Measurements from ENCODE around the gene TRAPPC4.
"Not testable (repeated sequence)": the region's sequence is repeated elsewhere in the genome, so short reads cannot be mapped to it uniquely, and the experiment has no call there.

TRAPPC4 gene

GRCh38 chr11:119057000-119057769 is 38.6 kb downstream of the TRAPPC4 start, which contains the start of gene HYOU1:
HYOU1 (minus strand) TSS chr11:119057205; CDS start chr11:119056160, 1,045 bp downstream.
- ChIA-PET CTCF (interaction anchor here (0.6 to 4.4 kb wide), 14 partner anchors 9 to 268 kb away, joined by 3 to 39 read pairs (median 3); partner anchors contain the start of genes DPAGT1 and VPS11), POLR2A (interaction anchor here (1.0 to 2.1 kb wide), 6 partner anchors 9 to 38 kb away, joined by 3 to 6 read pairs (median 4); partner anchors contain the start of genes HMBS and VPS11)
- DNase-seq (ENCODE audit: extremely low spot score) = peak; percentile 99
- TF ChIP-seq, protein P1, sequence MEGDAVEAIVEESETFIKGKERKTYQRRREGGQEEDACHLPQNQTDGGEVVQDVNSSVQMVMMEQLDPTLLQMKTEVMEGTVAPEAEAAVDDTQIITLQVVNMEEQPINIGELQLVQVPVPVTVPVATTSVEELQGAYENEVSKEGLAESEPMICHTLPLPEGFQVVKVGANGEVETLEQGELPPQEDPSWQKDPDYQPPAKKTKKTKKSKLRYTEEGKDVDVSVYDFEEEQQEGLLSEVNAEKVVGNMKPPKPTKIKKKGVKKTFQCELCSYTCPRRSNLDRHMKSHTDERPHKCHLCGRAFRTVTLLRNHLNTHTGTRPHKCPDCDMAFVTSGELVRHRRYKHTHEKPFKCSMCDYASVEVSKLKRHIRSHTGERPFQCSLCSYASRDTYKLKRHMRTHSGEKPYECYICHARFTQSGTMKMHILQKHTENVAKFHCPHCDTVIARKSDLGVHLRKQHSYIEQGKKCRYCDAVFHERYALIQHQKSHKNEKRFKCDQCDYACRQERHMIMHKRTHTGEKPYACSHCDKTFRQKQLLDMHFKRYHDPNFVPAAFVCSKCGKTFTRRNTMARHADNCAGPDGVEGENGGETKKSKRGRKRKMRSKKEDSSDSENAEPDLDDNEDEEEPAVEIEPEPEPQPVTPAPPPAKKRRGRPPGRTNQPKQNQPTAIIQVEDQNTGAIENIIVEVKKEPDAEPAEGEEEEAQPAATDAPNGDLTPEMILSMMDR (IDR thresholded peaks at IDR 0.05; ENCODE audit: control extremely low read depth, extremely low read depth, low read depth, missing control alignments) = peak; percentile 18

DNA sequence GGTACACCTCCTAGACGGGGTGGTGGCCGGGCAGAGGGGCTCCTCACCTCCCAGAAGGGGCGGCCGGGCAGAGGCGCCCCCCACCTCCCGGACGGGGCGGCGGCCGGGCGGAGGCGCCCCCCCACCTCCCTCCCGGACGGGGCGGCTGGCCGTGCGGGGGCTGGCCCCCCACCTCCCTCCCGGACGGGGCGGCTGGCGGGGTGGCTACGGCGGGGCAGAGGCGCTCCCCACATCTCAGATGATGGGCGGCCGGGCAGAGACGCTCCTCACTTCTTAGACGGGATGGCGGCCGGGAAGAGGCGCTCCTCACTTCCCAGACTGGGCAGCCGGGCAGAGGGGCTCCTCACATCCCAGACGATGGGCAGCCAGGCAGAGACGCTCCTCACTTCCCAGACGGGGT is 40.6 kb downstream of the TRAPPC4 start:
- DNase-seq (ENCODE audit: extremely low spot score); POLR2A ChIA-PET: not testable (repeated sequence)
- CTCF ChIA-PET = interaction anchor here (0.8 to 1.2 kb wide), 2 partner anchors 8 to 265 kb away, joined by 3 read pairs; no protein-coding TSS in a partner anchor

GRCh38 chr11:119061256-119061655 is 42.7 kb downstream of the TRAPPC4 start:
- TF ChIP-seq, protein P1 (IDR thresholded peaks at IDR 0.05; ENCODE audit: control extremely low read depth, extremely low read depth, low read depth, missing control alignments) = no peak
- ChIA-PET CTCF (interaction anchor here (1.1 to 1.3 kb wide), 3 partner anchors 12 to 277 kb away, joined by 3 read pairs; no protein-coding TSS in a partner anchor), POLR2A (no interaction called here)
- no peak for DNase-seq (ENCODE audit: extremely low spot score)

- ChIA-PET CTCF (interaction anchor here (1.0 to 1.2 kb wide), 3 partner anchors 24 to 258 kb away, joined by 3 to 4 read pairs (median 3); a partner anchor contains a TSS), POLR2A (no interaction called here)
- no peak for DNase-seq (ENCODE audit: extremely low spot score)
- TF ChIP-seq, protein P1 (IDR thresholded peaks at IDR 0.05; ENCODE audit: control extremely low read depth, extremely low read depth, low read depth, missing control alignments) = no peak
These were observed 44.2 kb downstream of the TRAPPC4 start for GRCh38 chr11:119062779-119063178.

- CTCF ChIA-PET = interaction anchor here (0.8 to 4.8 kb wide), 7 partner anchors 8 to 273 kb away, joined by 3 to 39 read pairs (median 4); partner anchors contain the start of gene HYOU1
- TF ChIP-seq, protein P1 (IDR thresholded peaks at IDR 0.05; ENCODE audit: control extremely low read depth, extremely low read depth, low read depth, missing control alignments) = peak; percentile 56
- POLR2A ChIA-PET = no interaction called here
- DNase-seq (ENCODE audit: extremely low spot score) = peak; percentile 50
These were observed 46.8 kb downstream of the TRAPPC4 start for GRCh38 chr11:119065369-119065768.

DNA sequence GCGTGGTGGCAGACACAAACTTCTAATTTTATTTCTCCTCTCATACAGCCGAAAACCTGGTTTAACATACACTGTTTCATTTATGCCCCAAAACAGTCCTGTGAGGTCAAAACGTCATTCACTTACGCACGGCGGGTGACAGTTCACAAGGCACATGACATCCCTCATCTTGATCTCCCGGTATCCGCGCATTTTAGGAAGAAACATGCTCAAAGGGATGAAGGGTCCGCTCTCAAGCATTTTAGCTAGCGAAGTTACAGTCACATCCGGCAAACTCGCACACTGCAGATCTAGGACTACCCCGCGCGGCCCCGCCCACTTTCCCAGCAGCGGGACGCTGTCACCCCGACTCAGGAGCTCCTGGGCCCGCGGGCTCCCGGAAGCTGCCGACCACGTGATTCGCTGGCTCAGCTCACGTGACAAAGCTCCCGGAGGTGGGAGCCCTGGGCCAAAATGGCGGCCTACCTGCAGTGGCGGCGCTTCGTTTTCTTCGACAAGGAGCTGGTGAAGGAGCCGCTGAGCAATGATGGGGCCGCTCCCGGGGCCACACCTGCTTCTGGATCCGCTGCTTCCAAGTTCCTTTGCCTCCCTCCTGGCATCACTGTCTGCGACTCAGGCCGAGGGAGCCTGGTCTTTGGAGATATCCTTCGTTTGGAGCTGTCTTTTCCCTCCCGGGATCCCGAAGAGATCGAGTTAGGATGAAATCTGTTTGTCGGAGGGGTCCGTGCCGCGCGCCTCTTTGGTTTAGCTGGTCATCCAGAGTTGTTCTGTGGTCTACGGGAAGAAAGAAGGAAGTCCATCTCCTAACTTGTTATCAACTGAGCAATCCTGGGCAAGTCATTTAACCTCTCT is 49.0 kb downstream of the TRAPPC4 start, which contains the start of gene VPS11:
TSS of gene VPS11 (plus strand) at position 448 of the 852 bp plus-strand sequence. CDS start at position 454, 6 bp downstream.
- ChIA-PET CTCF (interaction anchor here (0.7 to 4.8 kb wide), 14 partner anchors 11 to 258 kb away, joined by 3 to 39 read pairs (median 4); partner anchors contain the start of genes C2CD2L and HYOU1), POLR2A (interaction anchor here (0.6 to 1.5 kb wide), 12 partner anchors 10 to 42 kb away, joined by 3 to 31 read pairs (median 4); partner anchors contain the start of genes HMBS and HYOU1)
- TF ChIP-seq, protein P1 (IDR thresholded peaks at IDR 0.05; ENCODE audit: control extremely low read depth, extremely low read depth, low read depth, missing control alignments) = no peak
- DNase-seq (ENCODE audit: extremely low spot score) = peak; percentile 99
